ENCODE measurements around the gene DHRS3. TPM values are rescaled to one million over a fixed set of nuclear protein-coding genes. Genes with fewer than 3 reads are reported as not detected.
A peak's percentile ranks its signal among the peaks of the same experiment; 100 is the strongest.
"Not testable (repeated sequence)": the region's sequence is repeated elsewhere in the genome, so short reads cannot be mapped to it uniquely, and the experiment has no call there.

The DHRS3 gene, protein sequence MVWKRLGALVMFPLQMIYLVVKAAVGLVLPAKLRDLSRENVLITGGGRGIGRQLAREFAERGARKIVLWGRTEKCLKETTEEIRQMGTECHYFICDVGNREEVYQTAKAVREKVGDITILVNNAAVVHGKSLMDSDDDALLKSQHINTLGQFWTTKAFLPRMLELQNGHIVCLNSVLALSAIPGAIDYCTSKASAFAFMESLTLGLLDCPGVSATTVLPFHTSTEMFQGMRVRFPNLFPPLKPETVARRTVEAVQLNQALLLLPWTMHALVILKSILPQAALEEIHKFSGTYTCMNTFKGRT
- 116 TPM for total RNA-seq

DNA sequence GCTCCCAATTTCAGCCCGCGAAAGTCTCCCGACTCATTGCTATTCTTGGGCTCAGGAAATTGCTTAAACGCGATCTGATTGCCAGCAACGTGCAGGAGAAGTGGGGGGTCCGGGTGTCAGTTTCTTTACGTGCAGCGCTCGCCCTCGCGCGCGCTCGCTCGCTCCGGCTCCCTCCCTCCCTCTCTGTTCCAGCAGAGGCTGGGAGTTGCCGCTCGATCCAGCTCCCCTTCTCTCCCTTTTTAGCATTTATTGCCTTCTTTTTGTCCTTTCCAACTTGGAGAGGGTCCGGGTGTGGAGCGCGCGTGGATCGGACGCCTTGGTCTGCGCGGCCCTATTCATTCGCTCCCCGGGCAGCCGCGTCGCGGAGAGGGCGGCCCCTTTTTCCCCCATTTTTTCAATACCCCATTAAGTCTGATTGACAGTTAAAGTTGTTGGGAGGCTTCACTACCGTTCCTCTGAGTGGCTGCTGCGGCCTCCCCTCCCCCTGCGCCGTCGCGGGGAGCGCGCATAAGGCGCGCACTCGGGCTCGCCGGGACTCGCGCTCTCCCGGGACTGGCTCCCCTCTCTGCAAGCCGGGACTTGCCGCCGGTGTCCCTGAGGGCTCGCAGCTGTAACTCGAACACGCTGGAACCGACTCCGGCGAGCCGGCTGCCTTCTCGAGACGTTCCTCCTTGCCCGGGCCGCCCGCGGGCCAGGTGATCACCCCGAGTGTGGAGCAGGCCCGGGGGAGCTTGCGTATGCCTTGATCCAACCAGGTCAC is at the start of gene DHRS3:
DHRS3 (minus strand) TSS at position 310 of the 760 bp plus-strand sequence. CDS start 862 bp downstream, outside the sequence.
- ATAC-seq: peak; percentile 75

- ATAC-seq: no peak
Measured at GRCh38 chr1:12666141-12666735, 48.2 kb upstream of the DHRS3 start.

GRCh38 chr1:12665511-12665910 is 47.5 kb upstream of the DHRS3 start:
- no peak for ATAC-seq

- no peak for ATAC-seq
Measured at GRCh38 chr1:12662556-12662955, 44.5 kb upstream of the DHRS3 start.

DNA sequence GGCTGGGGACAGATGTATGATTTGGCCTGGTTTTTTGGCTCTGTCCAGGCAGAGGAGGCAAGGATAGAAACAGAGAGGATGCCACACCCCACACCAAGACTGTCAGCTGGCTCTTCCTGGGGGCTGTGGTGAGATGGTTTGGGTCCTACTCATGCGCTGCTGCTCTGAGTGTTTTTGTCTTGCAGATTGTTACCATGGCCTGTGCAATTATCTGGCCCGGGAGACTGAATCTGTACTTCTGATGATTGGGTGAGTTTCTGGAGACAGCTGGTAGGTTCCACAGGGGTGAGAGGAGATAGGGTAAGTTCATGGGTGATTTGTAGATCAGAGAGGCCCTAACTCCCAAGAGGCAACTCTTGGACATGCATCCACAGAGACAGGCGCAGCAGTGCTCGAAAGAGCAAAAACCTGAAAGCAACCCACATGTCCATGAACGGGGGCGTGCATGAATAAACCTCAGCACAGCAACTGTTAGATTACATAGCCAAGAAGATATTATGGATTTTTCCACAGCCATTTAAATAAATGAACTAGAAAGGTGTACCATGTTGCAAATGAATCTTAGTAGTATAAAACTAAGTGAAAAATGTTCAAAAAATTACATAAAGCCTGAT is 43.7 kb upstream of the DHRS3 start:
- ATAC-seq: no peak

DNA sequence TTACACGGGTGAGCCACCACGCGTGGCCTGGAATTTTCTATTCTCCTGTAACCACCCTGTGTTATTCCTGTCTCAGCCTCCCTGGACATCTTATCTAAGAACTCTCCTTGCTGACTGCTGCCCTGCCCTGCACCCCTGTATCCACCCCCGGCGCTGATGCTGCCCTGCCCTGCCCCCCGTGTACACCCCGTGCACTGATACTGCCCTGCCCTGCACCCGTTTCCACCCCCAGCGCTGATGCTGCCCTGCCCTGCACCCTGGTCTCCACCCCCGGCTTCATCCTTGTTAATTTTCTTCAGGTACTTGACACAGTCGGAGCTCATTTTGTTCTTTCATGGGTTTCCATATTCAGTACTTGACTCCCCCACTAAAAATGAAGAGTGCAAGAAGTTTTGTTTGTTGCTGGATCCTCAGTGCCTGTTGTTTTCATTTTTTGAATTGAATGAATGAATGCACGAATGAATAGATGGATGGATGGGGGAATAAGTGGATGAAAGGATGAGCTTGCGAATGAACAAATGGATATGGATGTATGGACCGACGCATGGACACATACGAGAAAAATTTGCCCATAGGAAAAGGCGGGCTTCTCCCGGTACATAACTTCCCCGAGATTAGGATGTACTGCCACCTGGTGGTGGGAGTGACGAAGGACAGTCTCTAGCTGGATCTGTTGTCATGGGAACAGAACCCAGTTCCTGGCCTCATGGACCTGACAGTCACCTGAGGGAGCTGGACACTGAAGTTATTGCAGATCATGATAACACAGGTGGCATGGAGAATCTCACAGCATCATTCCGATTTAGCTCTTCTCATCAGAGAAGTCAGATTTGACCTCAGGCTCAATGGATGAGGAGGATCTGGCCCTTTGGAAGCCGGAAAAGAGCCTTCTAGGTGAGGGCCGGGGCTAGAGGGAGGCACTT is 40.8 kb upstream of the DHRS3 start:
- ATAC-seq: peak; percentile 91

DNA sequence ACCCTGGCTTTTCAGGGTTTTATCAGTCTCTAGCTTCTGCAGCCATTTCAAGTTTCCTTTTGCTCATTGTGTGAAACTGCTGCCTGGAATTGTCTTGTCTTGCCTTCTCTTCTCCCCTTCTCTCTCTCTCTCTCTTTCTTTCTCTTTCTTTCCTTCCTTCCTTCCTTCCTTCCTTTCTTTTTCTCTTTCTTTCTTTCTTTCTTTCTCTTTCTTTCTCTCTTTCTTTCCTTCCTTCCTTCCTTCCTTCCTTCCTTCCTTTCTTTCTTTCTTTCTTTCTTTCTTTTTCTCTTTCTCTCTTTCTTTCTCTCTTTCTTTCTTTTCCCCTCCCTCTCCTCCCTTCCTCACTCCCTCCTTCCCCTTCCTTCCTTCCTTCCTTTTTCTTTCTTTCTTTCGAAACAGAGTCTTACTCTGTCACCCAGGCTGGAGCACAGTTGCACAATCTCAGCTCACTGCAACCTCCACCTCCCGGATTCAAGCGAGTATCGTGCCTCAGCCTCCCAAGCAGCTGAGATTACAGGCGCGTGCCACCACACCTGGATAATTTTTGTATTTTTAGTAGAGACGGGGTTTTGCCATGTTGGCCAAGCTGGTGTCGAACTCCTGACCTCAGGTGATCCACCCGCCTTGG is 40.0 kb upstream of the DHRS3 start:
- ATAC-seq: not testable (repeated sequence)

DNA sequence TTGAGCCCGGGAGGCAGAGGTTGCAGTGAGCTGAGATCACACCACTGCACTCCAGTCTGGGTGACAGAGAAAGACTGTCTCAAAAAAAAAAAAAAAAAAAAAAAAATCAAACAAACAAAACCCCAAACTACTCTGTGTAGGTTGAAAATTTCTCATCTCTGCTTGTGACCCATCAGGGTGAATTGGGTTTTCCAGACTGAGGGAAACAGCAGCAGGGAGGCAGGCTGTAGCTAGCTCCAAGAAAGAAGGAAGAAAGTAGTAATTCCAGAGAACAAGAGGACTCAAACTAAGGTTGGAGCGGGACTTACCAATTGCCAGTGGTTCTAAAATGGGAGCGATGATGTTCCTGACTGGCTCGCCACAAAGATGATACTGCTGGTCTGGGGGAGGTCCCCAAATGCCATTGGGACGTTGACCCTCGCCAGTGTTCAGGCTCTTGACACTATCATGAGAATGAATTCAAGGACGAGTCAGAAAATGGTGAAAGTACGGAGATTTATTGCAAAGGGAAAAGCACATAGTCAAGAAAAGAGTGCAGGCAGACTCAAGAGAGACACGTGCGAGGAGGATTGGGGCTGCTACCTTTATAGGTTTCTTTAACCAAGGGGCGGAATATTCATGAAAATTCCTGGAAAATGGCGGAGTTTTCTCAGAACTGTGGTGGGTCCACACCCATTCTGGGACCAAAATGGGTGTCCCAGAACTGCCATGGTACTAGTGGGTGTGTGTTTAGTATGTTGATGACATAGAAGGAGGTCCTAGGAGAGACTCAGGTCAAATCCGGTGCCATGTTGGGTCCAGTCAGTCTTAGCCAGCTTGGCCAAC is 39.3 kb upstream of the DHRS3 start:
- ATAC-seq: no peak

- no peak for ATAC-seq
Measured at GRCh38 chr1:12656575-12656974, 38.6 kb upstream of the DHRS3 start.

DNA sequence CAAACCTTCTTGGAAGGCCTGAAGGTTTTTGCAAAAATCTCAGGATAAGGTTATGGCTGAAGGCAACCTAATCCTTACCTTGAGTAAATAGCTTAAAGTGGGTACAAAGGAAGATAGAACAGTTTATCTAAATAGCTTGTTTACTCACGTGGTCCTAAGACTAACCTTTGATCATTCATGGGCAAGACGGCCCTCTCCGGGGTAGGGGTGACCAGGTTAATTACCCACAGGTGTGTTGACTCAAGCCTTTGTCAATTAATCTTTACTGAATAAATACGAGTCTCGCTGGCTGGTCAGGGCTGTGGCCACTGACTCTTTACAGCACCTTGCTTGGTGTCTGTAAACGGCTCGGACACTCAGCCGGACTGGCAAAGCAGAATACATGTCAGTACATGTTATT is 36.6 kb upstream of the DHRS3 start:
- ATAC-seq: no peak

GRCh38 chr1:12654004-12654567 is 36.1 kb upstream of the DHRS3 start:
- ATAC-seq: no peak

- no peak for ATAC-seq
Measured at GRCh38 chr1:12649971-12650421, 32.0 kb upstream of the DHRS3 start.

GRCh38 chr1:12648741-12649140 is 30.7 kb upstream of the DHRS3 start:
- no peak for ATAC-seq

GRCh38 chr1:12645401-12645800 is 27.4 kb upstream of the DHRS3 start:
- not testable (repeated sequence) for ATAC-seq

GRCh38 chr1:12644829-12645228 is 26.8 kb upstream of the DHRS3 start:
- no peak for ATAC-seq

DNA sequence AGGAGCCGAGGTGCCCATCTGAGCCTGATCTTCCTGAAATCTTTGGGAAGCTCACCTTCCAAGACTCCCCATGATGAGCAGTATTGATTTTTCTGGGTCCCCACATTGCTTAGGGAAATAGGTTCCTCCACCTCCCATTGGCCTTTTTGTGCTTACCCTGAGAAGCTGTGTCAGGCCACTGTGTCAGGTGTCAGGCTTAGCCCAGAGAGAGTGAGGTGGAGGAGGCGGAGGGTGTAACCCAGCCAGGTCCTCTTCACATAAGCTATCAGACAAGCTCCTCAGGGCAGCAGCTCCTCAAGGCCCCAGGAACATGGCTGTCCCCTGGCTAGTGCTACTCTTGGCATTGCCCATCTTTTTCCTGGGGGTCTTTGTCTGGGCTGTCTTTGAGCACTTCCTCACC is 26.2 kb upstream of the DHRS3 start:
- ATAC-seq: no peak

GRCh38 chr1:12643785-12644184 is 25.8 kb upstream of the DHRS3 start, which contains the start of gene AADACL4:
Gene AADACL4 (plus strand): TSS chr1:12644085. CDS start chr1:12644547, 462 bp downstream.
- no peak for ATAC-seq

- ATAC-seq: no peak
Measured at GRCh38 chr1:12643079-12643478, 25.1 kb upstream of the DHRS3 start.

DNA sequence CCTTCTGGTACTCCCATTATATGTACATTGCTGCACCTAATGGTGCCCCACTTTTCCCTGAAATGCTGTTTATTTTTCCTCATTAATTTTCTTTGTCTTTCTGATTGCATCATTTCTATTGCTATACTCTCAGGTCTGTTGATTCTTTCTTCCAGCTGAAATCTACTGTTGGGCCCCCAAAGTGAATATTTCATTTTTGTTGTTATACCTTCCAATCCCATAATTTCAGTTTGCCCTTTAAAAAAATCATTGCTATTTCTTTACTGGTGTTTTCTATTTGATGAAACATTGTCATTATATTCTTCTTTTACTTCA is 22.9 kb upstream of the DHRS3 start:
- no peak for ATAC-seq

DNA sequence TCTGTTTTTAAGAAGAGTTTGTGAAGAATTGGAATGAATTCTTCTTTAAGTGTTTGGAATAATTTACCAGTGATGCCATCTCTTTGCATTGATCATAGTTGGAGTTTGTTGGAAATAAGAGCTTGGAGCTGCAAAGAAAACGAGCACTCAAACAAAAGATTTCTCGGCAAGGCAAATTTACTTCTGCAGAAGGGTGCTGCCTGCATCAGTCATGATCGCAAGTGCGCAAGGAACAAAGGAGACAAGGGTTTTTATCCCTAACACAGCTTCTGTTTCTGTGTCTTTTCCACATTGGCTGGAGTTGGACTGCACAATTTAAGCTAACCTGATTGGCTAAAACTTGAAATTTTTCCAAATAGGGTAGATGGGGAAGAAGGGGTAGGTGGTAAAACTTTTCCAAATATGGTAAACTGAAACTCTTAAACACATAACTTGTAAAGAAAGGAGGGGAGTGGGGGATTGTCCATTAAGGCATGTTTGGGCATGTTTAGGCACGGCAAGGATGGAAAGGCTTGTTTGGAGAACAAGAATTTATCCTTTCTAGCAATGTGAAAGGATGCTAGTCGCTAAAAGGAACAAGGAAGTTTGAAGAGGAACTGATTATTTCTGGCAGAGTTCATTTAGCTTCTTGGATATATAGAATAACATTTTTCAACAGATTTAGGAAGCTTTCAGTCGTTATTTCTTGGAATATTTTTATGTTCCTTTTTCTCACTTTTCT is 22.4 kb upstream of the DHRS3 start:
- no peak for ATAC-seq

All from esophagus mucosa (tissue), 1 donor.